GM21526 (cell line): ENCODE measurements around the gene CLIC1.

ENCODE experiments used
- ATAC-seq: cut with Tn5 transposase; IDR thresholded peaks from one replicate; pipeline ENCODE4 v1.9.1; 2021; ENCODE audit warnings: moderate library complexity; ENCODE audit not compliant: unreplicated experiment, low FRiP score

CLIC1 gene

DNA sequence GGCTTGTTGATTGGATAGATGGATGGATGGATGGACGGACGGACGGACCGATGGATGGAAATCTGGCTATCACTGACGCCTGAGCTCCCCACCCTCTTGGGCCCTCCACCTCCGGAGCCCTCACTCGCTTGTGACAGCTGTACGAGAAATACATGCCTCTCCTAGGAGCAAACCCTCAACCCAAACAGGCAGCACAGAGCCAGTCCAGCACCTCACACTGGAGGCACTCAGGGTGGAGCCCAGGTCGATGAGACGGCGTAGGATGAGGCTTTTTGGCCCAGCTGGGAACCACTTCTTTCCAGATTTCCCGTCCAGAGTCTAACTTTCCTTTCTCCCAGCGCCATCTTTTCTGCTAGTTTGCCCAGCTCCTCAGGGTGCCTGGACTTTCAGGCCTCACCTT is 52.7 kb downstream of the CLIC1 start:
- no peak for ATAC-seq

DNA sequence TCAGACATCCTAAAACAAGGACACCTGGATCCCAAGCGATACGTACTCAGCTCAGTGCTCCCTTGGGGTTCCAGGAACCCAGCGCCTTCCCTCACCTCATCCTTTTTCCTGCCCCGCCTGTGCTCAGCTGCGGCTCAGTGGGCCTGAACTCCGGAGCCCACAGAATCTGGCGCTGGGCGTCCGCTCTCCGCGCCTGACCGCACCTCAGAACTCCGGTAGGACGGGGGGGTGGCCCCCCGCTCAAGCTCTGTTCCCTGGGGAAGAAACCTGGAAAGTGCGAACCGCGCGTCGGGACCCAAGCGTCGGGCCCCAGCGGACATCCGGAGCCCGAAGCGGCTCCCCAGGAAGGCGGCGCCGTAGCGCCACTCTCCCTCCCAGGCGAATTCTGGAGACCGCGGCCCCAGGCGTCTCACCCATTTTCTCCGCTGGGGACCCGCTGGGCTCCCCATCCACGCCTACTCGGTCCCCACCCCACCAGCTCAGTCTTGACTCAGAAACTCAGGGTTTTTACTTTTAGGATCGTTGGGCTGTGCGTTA is 55.1 kb downstream of the CLIC1 start:
- ATAC-seq: no peak
